Trophoblast cell (in vitro differentiated cells and primary cell): Measurements from ENCODE around the gene ACYP2. TPM values are rescaled to one million over a fixed set of nuclear protein-coding genes. Genes with fewer than 3 reads are reported as not detected.
"Not testable (repeated sequence)": the region's sequence is repeated elsewhere in the genome, so short reads cannot be mapped to it uniquely, and the experiment has no call there.

Source experiments
- DNase-seq, 2 donors: peaks; one replicate each; pipeline ENCODE4 v3.0.0-alpha.2; 2016
- H2AFZ ChIP-seq: 2 replicates; pipeline ENCODE4 v1.6.1; 2013; ENCODE audit warnings: low read length, moderate library complexity, mild to moderate bottlenecking; ENCODE audit not compliant: insufficient read depth, poor library complexity
- H2AK5ac ChIP-seq: 2 replicates; pipeline ENCODE4 v1.6.1; 2013; ENCODE audit warnings: mild to moderate bottlenecking, low read length
- H2BK120ac ChIP-seq: 2 replicates; pipeline ENCODE4 v1.6.1; 2013; ENCODE audit warnings: low read length, mild to moderate bottlenecking, moderate library complexity; ENCODE audit not compliant: insufficient read depth, poor library complexity
- H2BK12ac ChIP-seq: 2 replicates; pipeline ENCODE4 v1.6.1; 2013; ENCODE audit warnings: mild to moderate bottlenecking, low read length, moderate library complexity
- H2BK5ac ChIP-seq: 2 replicates; pipeline ENCODE4 v1.6.1; 2013; ENCODE audit warnings: low read length, low read depth, moderate library complexity, mild to moderate bottlenecking; ENCODE audit not compliant: poor library complexity
- H3K14ac ChIP-seq: 2 replicates; pipeline ENCODE4 v1.6.1; 2013; ENCODE audit warnings: mild to moderate bottlenecking, low read length
- H3K18ac ChIP-seq: 2 replicates; pipeline ENCODE4 v1.6.1; 2013; ENCODE audit warnings: mild to moderate bottlenecking, low read length
- H3K23ac ChIP-seq: 2 replicates; pipeline ENCODE4 v1.6.1; 2013; ENCODE audit warnings: low read length
- H3K27ac ChIP-seq: 2 replicates; pipeline ENCODE4 v1.5.1; 2013; ENCODE audit warnings: low read depth, mild to moderate bottlenecking, inconsistent platforms, low read length, moderate library complexity
- H3K27me3 ChIP-seq: 2 replicates; pipeline ENCODE4 v1.6.1; 2013; ENCODE audit warnings: inconsistent platforms, mild to moderate bottlenecking, low read length, moderate library complexity; ENCODE audit not compliant: insufficient read depth
- H3K36me3 ChIP-seq, 2 experiments: 1 replicate in 1 of 2; 2 replicates in 1 of 2; pipeline ENCODE4 v1.6.1; 2013; ENCODE audit warnings: low read length in 2 of 2, mild to moderate bottlenecking in 2 of 2, moderate library complexity in 1 of 2; ENCODE audit not compliant: insufficient read depth in 2 of 2, control insufficient read depth in 1 of 2
- H3K4ac ChIP-seq: 2 replicates; pipeline ENCODE4 v1.6.1; 2013; ENCODE audit warnings: low read depth, mild to moderate bottlenecking, low read length, moderate library complexity
- H3K4me1 ChIP-seq, 2 experiments: 1 replicate in 1 of 2; 2 replicates in 1 of 2; pipeline ENCODE4 v1.6.1; 2013; ENCODE audit warnings: low read length in 2 of 2, mild to moderate bottlenecking in 2 of 2, moderate library complexity in 1 of 2; ENCODE audit not compliant: insufficient read depth in 2 of 2, control insufficient read depth in 1 of 2
- H3K4me2 ChIP-seq: 2 replicates; pipeline ENCODE4 v1.6.1; 2013; ENCODE audit warnings: inconsistent platforms, mild to moderate bottlenecking, low read length, moderate library complexity
- H3K4me3 ChIP-seq: 2 replicates; pipeline ENCODE4 v1.5.1; 2013; ENCODE audit warnings: mild to moderate bottlenecking, low read depth, low read length, inconsistent platforms
- H3K79me1 ChIP-seq: one replicate; pipeline ENCODE4 v1.6.1; 2013; ENCODE audit warnings: low read length
- H3K79me2 ChIP-seq: 2 replicates; pipeline ENCODE4 v1.6.1; 2013; ENCODE audit warnings: low read length, mild to moderate bottlenecking; ENCODE audit not compliant: control insufficient read depth, insufficient read depth, poor library complexity
- H3K9ac ChIP-seq: 2 replicates; pipeline ENCODE4 v1.6.1; 2013; ENCODE audit warnings: mild to moderate bottlenecking, low read length
- H3K9me3 ChIP-seq: 2 replicates; pipeline ENCODE4 v1.6.1; 2013; ENCODE audit warnings: low read depth, mild to moderate bottlenecking, control low read depth, inconsistent platforms, low read length; ENCODE audit not compliant: insufficient read depth
- H4K12ac ChIP-seq: 2 replicates; pipeline ENCODE4 v1.6.1; 2013; ENCODE audit warnings: low read depth, mild to moderate bottlenecking, low read length, moderate library complexity
- H4K8ac ChIP-seq: 2 replicates; pipeline ENCODE4 v1.6.1; 2013; ENCODE audit warnings: low read depth, mild to moderate bottlenecking, low read length, moderate library complexity
- H4K91ac ChIP-seq: one replicate; pipeline ENCODE4 v1.6.1; 2013; ENCODE audit warnings: low read depth, mild to moderate bottlenecking, low read length, moderate library complexity
- WGBS: extraction: QIAGEN DNeasy Blood & Tissue Kit; methylation state at CpG from one replicate; pipeline ENCODE4 v1.1.7; 2013; ENCODE audit warnings: missing lambda C conversion rate; ENCODE audit not compliant: insufficient read length, insufficient coverage; ENCODE audit errors: extremely low coverage; 5-methylcytosine and 5-hydroxymethylcytosine counted together
- polyA plus RNA-seq: library from polyadenylated mRNA; stranded (reverse); fragments of 200-250 nt; gene quantifications from 2 replicates; pipeline ENCODE4 v1.2.3, GENCODE V29; 2013

ACYP2 gene
- polyA plus RNA-seq: 5.2 and 5.8 TPM in 2 replicates

- peak within 1 kb of the TSS; percentile 77 for H3K4ac ChIP-seq
- H3K23ac ChIP-seq: no peak within 1 kb of the TSS
- peak within 1 kb of the TSS; percentile 59 for H4K12ac ChIP-seq
- peak within 1 kb of the TSS; percentile 85 for H3K14ac ChIP-seq
- H3K4me2 ChIP-seq: peak within 1 kb of the TSS; percentile 69
- peak within 1 kb of the TSS; percentile 53 for H2AK5ac ChIP-seq
- no CpG with 5 or more reads among the region's 57 CpGs for WGBS
- H2BK12ac ChIP-seq: no peak within 1 kb of the TSS
- peak; percentile 93 to 98 for DNase-seq
- H3K79me1 ChIP-seq: peaks cover 4% of the 10 kb centered on the region
- peak within 1 kb of the TSS; percentile 86 for H2BK5ac ChIP-seq
- H3K9ac ChIP-seq: peak within 1 kb of the TSS; percentile 91
- H3K79me2 ChIP-seq: peaks cover 4% of the 10 kb centered on the region
- H4K8ac ChIP-seq: peak within 1 kb of the TSS; percentile 89
- H3K4me3 ChIP-seq: peak within 1 kb of the TSS; percentile 85
- peak within 1 kb of the TSS; percentile 95 for H4K91ac ChIP-seq
- H3K9me3 ChIP-seq: peaks cover 3% of the 10 kb centered on the region
- peak within 1 kb of the TSS; percentile 74 for H2BK120ac ChIP-seq
- H3K4me1 ChIP-seq: no peaks in the 10 kb centered on the region
- H3K36me3 ChIP-seq: no peaks in the 10 kb centered on the region
- H3K18ac ChIP-seq: peak within 1 kb of the TSS; percentile 47
- peak within 1 kb of the TSS; percentile 72 for H2AFZ ChIP-seq
- peak within 1 kb of the TSS; percentile 97 for H3K27ac ChIP-seq
- no peaks in the 10 kb centered on the region for H3K27me3 ChIP-seq
Observed at GRCh38 chr2:54115284-54116137, at the start of gene ACYP2. ACYP2 (plus strand) TSS chr2:54115615.

GRCh38 chr2:54065891-54066290 is 49.5 kb upstream of the ACYP2 start:
- no peaks in the 10 kb centered on the region for H3K79me1 ChIP-seq
- H3K27ac ChIP-seq: no peak overlapping the region
- H2BK5ac ChIP-seq: no peak overlapping the region
- no peak for DNase-seq
- no peak overlapping the region for H3K4ac ChIP-seq
- no peak overlapping the region for H3K23ac ChIP-seq
- H4K12ac ChIP-seq: no peak overlapping the region
- H3K9ac ChIP-seq: no peak overlapping the region
- H2BK120ac ChIP-seq: no peak overlapping the region
- no peak overlapping the region for H4K91ac ChIP-seq
- H3K9me3 ChIP-seq: no peaks in the 10 kb centered on the region
- no peak overlapping the region for H2AK5ac ChIP-seq
- H3K4me2 ChIP-seq: no peak overlapping the region
- H3K4me1 ChIP-seq: no peaks in the 10 kb centered on the region
- no peaks in the 10 kb centered on the region for H3K79me2 ChIP-seq
- H3K14ac ChIP-seq: no peak overlapping the region
- H3K36me3 ChIP-seq: no peaks in the 10 kb centered on the region
- H4K8ac ChIP-seq: no peak overlapping the region
- H3K18ac ChIP-seq: no peak overlapping the region
- no peak overlapping the region for H2BK12ac ChIP-seq
- WGBS: 100% methylated on average over 1 of the region's 6 CpGs
- no peaks in the 10 kb centered on the region for H3K27me3 ChIP-seq
- no peak overlapping the region for H3K4me3 ChIP-seq
- H2AFZ ChIP-seq: no peak overlapping the region

- Histone ChIP-seq H2BK5ac (no peak overlapping the region), H3K79me2 (no peaks in the 10 kb centered on the region), H3K18ac (no peak overlapping the region), H4K91ac (no peak overlapping the region), H3K27me3 (no peaks in the 10 kb centered on the region), H3K79me1 (no peaks in the 10 kb centered on the region), H3K9ac (no peak overlapping the region), H3K27ac (no peak overlapping the region), H4K12ac (no peak overlapping the region), H3K36me3 (no peaks in the 10 kb centered on the region), H3K23ac (no peak overlapping the region), H4K8ac (no peak overlapping the region), H3K9me3 (no peaks in the 10 kb centered on the region), H2BK120ac (no peak overlapping the region), H3K4me2 (no peak overlapping the region), H2AK5ac (no peak overlapping the region), H3K4ac (no peak overlapping the region), H2BK12ac (no peak overlapping the region), H3K4me3 (no peak overlapping the region), H3K14ac (no peak overlapping the region), H2AFZ (no peak overlapping the region), H3K4me1 (no peaks in the 10 kb centered on the region)
- no peak for DNase-seq
- WGBS: no CpG with 5 or more reads among the region's 5 CpGs
Observed at GRCh38 chr2:54067851-54068375, 47.5 kb upstream of the ACYP2 start.

- H3K27ac ChIP-seq, H4K8ac ChIP-seq, H3K18ac ChIP-seq, H4K12ac ChIP-seq, H3K14ac ChIP-seq, H2BK12ac ChIP-seq, H3K4ac ChIP-seq, H3K9me3 ChIP-seq, H2AFZ ChIP-seq, H2AK5ac ChIP-seq, H3K79me1 ChIP-seq, H4K91ac ChIP-seq, H2BK120ac ChIP-seq, H2BK5ac ChIP-seq, H3K27me3 ChIP-seq, H3K23ac ChIP-seq, H3K4me2 ChIP-seq, H3K4me3 ChIP-seq, DNase-seq, H3K79me2 ChIP-seq, H3K4me1 ChIP-seq, H3K9ac ChIP-seq, H3K36me3 ChIP-seq: not testable (repeated sequence)
- WGBS: no CpG with 5 or more reads among the region's 2 CpGs
Observed at GRCh38 chr2:54072483-54072882, 42.9 kb upstream of the ACYP2 start.
